COR-L47 (cell line): ENCODE results near the gene ZNF682.
A peak's percentile ranks its signal among the peaks of the same experiment; 100 is the strongest.
"Not testable (repeated sequence)": the region's sequence is repeated elsewhere in the genome, so short reads cannot be mapped to it uniquely, and the experiment has no call there.

Source experiments
- DNase-seq: peaks from one replicate; lab custom pipeline; 2025; lab: John Stamatoyannopoulos, UW

Gene ZNF682

DNA sequence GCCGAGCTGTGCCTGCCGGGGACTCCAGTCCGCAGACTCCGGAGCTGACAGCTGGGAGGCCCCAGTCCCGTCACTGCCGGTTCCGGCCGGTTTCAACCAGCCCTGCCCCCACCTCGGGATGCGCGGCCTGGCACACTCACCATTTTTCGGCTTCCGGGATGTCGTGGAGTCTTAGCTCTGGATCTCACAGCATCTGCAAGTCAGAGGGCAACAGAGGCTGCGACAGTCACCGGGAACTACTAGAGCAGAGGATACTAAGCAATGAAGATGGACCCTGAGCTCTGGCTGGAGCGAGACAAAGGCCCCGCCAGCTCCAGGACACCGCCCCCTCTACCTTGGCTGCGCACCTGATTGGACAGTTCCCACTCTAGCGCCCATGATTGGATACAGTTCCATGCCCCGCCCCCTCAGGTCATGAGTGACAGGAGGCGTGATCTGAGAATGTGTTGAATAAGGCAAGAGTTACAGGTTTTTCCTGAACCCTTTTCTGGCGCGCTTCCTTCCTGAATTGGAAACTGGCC lies at the start of gene ZNF682:
Gene ZNF682, minus strand, starts transcription at position 303 of the 521 bp plus-strand sequence. Its CDS starts 160 bp downstream, at position 143.
- peak; percentile 85 for DNase-seq

- not testable (repeated sequence) for DNase-seq
Observed at GRCh38 chr19:20082876-20083275, 43.6 kb upstream of the ZNF682 start.

DNA sequence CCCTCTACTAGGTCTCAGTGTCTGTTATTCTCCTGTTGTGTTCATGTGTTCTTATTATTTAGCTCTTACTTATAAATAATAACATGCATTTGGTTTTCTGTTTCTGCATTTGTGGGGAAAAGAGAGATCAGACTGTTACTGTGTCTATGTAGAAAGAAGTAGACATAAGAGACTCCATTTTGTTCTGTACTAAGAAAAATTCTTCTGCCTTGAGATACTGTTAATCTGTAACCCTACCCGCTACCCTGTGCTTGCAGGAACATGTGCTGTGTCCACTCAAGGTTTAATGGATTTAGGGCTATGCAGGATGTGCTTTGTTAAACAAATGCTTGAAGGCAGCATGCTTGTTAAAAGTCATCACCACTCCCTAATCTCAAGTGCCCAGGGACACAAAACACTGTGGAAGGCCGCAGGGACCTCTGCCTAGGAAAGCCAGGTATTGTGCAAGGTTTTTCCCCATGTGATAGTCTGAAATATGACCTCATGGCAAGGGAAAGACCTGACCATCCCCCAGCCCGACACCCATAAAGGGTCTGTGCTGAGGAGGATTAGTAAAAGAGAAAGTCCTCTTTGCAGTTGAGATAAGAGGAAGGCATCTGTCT lies 43.0 kb upstream of the ZNF682 start:
- DNase-seq = not testable (repeated sequence)

DNA sequence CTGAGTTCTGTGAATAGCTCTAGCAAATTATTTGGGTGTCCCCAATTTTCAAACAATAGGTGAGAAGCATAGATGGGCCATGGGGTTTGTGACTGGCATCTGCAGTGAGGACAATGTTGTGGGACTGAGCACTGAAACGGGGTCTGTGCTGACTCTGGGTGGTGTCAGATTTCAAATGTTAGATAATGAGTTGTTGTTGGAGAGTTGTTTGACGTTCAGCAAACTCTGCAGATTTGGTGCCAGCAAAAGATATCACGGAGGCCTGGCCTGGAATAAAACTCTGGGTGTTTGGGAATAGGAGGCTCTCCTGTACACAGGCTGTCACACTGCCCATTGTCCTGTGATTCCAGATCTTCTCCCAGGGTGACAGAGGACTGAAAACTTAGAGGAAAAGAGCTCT lies 41.4 kb upstream of the ZNF682 start:
- no peak for DNase-seq

DNA sequence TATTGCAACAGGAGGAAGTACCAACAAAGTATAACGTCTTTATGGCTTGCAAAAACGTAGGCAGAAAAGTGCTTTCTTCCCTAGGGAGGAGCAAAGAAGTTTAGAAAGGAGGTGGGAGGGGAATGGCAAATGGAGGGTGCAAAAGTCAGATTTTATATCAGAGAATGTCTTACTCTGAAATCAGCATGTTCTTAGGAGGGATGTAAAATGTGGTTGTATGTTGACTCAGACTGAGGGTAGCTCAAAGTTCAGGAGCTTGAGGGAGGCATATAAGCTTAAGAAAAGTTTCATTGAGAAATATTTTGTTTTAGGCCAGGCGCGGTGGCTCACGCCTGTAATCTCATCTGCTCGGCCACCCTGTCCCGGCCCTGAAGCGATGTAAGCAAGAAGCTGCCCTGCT lies 40.2 kb upstream of the ZNF682 start:
- DNase-seq = no peak

- no peak for DNase-seq
Observed at GRCh38 chr19:20078581-20079031, 39.3 kb upstream of the ZNF682 start.

DNA sequence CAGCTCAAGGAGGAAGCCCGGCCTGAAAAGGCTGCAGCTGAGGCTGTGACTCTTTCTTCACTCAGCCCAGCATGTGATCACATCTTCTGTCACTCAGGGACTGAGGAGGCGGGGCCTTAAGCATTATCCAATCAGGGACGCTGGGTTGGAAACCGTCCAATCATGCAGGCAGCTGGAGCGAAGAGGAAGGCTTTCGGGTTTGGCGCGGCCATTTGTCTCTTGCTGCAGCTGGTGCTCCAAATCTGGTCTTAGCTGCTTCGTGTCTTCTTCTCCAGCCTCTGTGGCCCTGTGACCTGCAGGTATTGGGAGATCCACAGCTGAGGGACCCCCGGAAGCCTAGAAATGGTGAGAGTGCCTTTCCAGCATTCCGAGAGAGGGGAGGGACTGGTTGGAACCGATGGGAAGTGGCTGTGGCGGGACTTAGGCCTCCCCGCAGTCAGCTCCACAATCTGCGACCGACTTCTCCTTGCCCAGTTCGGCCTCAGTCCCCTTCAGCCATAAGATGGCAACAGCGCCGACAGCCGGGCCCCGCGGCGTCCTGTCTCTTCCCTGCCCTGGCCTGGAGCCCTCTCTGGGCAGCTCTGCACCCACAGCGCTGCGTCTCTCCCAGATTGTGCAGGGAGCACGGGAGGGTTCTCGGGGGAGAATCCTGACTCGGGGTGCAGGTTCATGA lies 38.6 kb upstream of the ZNF682 start, which contains the start of gene ZNF90:
Gene ZNF90, plus strand, starts transcription at position 210 of the 673 bp plus-strand sequence. Its CDS starts 133 bp downstream, at position 343.
- DNase-seq = no peak

DNA sequence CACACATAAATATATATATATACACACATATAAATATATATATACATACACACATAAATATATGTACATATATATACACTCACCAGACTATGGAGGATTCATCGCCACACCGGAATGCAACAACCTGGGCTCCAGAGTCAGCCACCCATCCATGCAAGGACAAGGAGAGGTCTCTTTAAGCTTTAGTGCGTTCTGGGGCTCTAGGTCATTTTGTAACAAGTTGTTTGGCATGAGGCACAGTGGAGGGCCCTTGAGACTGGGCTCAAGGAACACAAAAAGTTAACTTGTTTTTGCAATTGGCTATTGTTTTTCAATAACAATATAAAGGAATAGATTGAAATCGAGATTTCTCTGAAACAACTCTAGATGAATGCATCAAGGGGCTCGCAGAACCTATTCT lies 33.6 kb upstream of the ZNF682 start:
- no peak for DNase-seq

DNA sequence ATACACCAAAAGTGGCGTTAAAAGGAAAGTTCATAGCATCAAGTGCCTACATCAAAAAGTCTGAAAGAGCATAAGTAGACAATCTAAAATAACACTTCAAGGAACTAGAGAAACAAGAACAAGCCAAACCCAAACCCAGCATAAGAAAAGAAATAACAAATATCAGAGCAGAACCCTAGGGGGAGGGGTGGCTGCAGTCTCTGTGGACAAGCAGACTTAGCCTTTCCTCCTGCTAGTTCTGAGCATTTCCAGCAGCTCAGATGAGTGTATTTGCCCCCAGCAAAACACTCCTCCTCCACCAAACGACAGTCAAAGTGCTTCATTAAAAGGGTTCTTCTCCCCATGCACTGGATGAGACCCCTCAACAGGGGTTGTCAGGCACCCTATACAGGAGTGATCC lies 31.4 kb upstream of the ZNF682 start:
- no peak for DNase-seq

DNA sequence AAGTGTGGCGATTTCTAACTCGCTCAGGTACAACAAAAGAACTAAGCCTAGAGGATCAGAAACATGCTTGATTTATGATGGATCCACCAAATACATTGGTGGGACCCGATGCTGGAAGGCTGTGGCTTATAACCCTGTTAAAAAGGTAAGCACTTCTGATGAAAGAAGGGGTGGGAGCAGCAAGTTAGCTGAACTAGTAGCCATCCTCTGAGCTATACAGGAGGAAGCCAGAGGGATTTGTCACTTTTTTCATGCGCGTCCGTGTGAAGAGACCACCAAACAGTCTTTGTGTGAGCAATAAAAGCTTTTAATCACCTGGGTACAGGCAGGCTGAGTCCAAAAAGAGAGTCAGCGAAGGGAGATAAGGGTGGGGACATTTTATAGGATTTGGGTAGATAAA lies 29.3 kb upstream of the ZNF682 start:
- not testable (repeated sequence) for DNase-seq

GRCh38 chr19:20067943-20068342 lies 28.6 kb upstream of the ZNF682 start:
- no peak for DNase-seq

- DNase-seq = no peak
Observed at GRCh38 chr19:20066861-20067260, 27.6 kb upstream of the ZNF682 start.

DNA sequence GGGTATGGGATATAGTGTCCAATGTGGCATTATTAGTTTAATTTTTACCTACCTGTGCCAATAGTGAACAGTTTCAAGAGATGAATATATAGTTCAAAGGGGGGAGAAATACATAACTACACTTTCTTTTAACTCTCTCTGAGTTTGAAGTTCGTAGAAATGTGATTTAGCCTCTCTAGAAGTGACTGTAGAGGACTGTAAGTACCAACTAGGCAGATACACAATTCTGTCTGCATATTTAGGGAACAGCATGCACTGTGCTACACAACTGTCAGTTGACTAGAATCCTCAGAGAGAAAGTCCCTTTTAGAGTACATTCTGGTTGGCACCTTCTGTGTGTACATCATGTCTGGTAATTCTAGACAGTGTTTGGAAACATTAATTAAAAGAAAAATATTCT lies 21.0 kb upstream of the ZNF682 start:
- DNase-seq = no peak

GRCh38 chr19:20058738-20059137 lies 19.4 kb upstream of the ZNF682 start:
- not testable (repeated sequence) for DNase-seq

- peak; percentile 85 for DNase-seq
Observed at GRCh38 chr19:20051841-20052768, 12.8 kb upstream of the ZNF682 start.

DNA sequence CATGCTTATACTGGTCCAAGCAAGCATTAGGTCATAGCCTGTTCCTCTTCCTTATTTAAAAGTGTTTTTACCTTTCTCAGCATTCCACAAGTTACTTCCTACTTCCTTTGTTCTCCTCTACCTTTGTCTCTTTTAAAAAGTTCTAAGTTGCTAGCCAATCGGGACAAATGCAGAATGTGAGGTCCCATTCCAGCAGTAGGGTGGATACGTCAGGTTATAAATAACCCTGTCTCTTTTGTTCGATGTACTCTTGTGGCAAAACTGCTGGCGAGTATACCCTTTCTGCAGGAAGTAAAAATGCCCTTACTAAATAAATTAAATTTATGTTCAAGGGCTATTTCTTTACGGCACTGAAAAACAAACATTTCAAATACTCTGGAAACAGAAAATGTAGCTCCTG lies 6.4 kb upstream of the ZNF682 start:
- DNase-seq = not testable (repeated sequence)

- no peak for DNase-seq
Observed at GRCh38 chr19:20044663-20045062, 5.4 kb upstream of the ZNF682 start.

- no peak for DNase-seq
Observed at GRCh38 chr19:20038358-20039202, 725 bp downstream of the ZNF682 start.

GRCh38 chr19:20035935-20036334 lies 3.4 kb downstream of the ZNF682 start:
- DNase-seq = no peak

DNA sequence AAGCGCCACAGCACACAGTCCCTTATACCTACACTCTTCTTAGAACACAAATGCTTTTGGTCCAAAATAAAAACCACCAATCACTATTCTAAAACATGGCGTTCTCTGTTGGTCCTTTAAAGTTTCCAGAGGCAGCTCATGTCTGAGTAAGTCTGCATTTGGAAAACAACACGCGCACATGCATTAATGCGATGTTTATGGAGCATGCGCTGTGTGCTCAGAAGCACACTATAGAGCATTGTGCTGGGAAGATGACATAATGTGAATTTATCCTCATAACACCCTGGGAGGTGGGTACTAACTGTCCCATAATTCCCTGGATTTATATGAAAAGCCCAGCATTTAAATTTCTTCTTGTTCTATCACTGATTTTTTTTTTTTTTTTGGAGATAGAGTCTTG lies 10.7 kb downstream of the ZNF682 start:
- no peak for DNase-seq

- no peak for DNase-seq
Observed at GRCh38 chr19:20005741-20006140, 33.6 kb downstream of the ZNF682 start.
